ENCODE data around the gene DENND4C.
"Not testable (repeated sequence)": the region's sequence is repeated elsewhere in the genome, so short reads cannot be mapped to it uniquely, and the experiment has no call there.

The DENND4C gene

DNA sequence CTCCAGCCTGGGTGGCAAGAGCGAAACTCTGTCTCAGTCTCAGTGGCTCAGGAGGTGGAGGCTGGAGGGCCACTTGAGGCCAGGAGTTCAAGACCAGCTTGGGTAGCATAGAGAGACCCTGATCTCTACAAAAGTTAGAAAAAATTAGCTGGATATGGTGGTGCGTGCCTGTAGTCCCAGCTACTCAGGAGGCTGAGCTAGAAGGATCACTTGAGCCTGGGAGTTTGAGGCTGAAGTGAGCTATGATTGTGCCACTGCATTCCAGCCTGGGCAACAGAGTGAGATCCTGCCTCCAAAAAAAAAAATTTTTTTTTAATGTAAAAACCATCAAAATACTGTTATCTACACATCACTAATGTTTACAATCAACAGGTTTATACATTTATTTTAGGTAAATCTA lies 24.6 kb downstream of the DENND4C start:
- DNase-seq = no peak
- intact Hi-C loops (cut with DNase I) = no loop called here

DNA sequence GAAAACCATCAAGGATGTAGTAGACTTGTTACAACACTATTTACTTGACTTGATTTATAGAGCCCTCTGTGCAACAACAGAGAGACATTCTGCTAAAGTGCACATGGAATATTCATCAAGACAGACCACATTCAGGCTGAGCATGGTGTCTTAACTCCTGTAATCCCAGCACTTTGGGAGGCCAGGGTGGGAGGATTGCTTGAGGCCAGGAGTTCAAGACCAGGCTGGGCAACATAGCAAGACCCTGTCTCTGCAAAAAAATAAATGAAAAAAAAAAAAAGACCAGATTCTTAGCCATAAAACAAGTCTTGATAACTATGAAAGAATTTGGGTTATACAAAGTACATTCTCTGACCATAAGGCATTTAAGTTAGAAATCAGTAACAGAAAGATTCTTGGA lies 25.3 kb downstream of the DENND4C start:
- no peak for DNase-seq
- intact Hi-C loops (cut with DNase I) = no loop called here

DNA sequence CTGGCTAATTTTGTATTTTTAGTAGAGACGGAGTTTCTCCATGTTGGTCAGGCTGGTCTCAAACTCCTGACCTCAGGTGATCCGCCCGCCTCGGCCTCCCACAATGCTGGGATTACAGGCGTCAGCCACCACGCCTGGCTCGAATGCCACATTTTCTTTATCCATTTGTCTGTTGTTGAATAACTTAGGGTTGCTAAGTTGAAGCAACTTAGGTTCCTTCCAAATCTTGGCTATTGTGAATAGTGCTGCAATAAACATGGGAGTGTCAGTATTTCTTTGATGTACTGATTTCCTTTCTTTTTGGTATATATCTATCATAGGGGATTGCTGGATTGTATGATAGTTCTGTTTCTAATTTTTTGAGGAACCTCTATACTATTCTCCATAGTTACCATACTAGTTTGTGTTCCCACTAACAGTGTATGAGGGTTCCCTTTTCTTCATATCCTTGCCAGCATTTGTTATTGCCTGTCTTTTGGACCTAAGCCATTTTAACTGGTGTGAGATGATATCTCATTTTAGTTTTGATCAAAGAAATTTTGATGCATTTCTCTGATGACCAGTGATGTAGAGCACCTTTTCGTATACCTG lies 29.3 kb downstream of the DENND4C start:
- intact Hi-C loops (cut with DNase I); DNase-seq: not testable (repeated sequence)

- intact Hi-C loops (cut with DNase I); DNase-seq: not testable (repeated sequence)
These were observed 35.1 kb downstream of the DENND4C start for GRCh38 chr9:19265602-19266001.

DNA sequence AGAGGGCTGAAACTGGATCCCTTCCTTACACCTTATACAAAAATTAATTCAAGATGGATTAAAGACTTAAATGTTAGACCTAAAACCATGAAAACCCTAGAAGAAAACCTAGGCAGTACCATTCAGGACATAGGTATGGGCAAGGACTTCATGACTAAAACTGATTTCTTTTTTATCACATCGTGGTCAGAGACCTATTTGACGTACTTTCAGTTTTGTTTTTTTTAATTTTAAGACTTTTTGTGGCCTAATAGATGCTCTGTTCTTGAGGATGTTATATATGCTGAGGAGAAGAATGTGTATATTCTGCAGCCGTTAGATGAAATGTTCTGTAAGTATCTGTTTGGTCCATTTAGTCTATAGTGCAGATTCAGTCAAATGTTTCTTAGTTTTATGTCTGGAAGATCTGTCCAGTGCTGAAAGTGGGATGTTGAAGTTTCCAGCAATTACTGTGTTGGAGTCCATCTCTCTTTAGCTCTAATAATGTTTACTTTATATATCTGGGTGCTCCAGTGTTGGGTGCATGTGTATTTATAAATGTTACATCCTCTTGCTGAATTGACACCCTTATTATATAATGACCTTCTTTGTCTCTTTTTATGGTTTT lies 36.4 kb downstream of the DENND4C start:
- intact Hi-C loops (cut with DNase I); DNase-seq: not testable (repeated sequence)

DNA sequence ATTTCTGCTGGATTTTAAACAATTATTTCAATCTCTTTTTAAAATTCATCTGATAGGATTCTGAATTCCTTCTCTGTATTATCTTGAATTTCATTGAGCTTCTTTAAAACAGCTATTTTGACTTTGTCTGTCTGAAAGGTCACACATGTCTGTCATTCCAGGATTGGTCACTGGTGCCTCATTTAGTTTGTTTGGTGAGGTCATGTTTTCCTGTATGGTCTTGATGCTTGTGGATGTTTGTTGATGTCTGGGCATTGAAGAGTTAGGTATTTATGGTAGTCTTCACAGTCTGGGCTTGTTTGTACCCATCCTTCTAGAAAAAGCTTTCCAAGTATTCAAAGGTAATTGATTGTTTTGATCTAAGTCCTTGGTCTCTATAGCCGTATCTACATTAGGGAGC lies 39.1 kb downstream of the DENND4C start:
- intact Hi-C loops (cut with DNase I) = no loop called here
- DNase-seq = no peak

DNA sequence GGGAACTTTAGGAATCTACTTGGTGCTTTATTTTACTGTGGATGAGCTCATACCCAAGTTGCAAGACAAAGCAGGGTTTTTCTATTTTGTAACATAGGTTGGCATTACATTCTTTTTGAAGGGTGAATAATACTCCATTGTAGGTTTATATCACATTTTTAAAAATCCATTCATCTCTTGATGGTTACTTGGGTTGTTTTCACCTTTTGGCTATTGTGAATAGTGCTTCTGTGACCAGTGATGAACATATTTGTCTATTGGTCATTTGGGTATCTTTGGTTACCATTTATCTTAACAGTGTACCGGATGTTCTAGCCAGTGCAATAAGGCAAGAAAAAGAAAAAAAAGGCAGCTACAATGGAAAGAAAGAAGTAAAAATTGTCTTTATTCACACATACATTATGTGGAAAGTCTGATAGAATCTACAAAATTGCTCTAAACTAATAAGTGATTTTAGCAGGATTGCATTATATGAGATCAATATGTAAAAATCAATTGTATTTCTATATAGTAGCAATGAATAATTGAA lies 40.0 kb downstream of the DENND4C start:
- intact Hi-C loops (cut with DNase I) = no loop called here
- no peak for DNase-seq

DNA sequence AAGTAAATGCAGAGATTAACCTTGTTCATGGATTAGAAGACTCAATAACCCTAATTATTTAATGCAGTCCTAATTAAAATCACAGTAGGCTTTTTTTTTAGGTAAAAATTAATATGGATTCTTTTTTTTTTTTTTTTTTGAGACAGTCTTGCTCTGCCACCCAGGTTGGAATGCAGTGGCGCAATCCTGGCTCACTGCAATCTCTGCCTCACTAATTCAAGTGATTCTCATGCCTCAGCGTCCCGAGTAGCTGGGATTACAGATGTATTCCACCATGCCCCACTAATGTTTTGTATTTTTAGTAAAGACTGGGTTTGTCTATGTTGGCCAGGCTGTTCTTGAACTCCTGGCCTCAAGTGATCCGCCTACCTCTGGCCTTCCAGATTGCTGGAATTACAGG lies 40.6 kb downstream of the DENND4C start:
- no peak for DNase-seq
- intact Hi-C loops (cut with DNase I) = no loop called here

- intact Hi-C loops (cut with DNase I) = no loop called here
These were observed 51.3 kb downstream of the DENND4C start for GRCh38 chr9:19281801-19282200.

DNA sequence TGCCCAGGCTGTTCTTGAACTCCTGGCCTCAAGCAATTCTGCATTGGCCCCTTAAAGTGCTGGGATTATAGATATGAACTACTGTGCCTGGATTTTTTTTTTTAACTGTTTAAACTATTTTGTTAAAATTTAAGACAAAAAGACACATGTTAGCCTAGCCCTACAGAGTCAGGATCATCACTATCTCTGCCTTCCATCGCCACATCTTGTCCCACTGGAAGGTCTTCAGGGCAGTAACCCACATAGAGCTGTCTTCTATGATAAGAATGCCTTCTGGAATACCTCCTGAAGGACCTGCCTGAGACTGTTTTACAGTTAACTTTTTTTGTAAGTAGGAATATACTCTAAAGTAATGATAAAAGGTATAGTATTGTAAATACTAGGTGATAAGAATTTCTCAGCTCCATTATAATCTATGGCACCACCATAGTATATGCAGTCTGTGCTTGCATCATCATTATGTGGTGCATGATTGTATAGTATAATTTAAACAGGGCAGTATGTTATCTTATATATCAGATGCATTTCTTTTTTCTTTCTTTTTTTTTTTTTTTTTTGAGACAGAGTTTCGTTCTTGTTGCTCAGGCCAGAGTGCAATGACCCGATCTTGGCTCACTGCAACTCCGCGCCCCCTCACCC lies 52.7 kb downstream of the DENND4C start:
- no peak for DNase-seq
- intact Hi-C loops (cut with DNase I) = no loop called here

More at GRCh38 chr9:19281801-19282200, 51.3 kb downstream of the DENND4C start:
- DNase-seq = no peak

DNA sequence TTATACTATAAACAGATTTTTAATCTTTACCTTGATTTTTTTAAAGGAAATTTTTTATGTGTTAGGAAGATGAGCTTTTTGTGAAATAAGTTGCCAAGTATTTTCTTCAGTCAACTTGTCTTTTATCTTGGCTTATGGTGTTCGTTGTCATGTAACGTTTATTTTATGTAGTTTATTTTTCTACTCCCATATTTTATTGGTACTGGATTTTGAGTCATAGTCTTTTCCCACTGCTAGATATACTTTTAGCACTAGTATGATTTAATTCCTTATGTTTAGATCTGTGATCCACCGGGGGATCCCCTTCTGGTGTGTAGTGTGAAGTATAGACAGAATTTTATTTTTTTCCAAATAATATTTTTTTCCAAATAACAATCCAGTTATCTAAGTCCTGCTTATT lies 54.2 kb downstream of the DENND4C start:
- intact Hi-C loops (cut with DNase I) = no loop called here
- DNase-seq = no peak

DNA sequence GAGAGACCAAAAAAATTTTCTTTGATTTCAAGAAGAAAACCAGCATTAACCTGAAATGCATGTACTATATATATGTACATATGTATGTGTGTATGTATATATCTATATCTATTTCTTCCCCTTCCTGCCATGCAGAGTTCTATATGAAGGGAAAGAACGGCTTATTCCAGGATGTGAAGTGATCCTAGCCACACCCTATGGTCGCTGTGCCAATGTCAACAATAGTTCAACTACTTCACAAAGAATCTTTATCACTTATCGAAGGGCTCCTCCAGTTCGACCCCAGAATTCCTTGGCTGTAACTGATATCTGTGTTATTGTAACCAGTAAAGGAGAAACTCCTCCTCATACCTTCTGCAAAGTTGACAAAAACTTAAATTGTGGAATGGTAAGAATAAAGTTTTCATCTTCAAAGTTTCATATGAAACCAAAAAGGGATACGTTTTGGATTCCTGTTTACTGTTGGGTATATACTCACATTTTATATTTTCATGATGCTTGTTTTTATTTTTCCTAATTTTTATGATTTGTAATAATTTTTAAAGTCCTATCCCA lies 56.2 kb downstream of the DENND4C start:
- no peak for DNase-seq
- intact Hi-C loops (cut with DNase I) = no loop called here

DNA sequence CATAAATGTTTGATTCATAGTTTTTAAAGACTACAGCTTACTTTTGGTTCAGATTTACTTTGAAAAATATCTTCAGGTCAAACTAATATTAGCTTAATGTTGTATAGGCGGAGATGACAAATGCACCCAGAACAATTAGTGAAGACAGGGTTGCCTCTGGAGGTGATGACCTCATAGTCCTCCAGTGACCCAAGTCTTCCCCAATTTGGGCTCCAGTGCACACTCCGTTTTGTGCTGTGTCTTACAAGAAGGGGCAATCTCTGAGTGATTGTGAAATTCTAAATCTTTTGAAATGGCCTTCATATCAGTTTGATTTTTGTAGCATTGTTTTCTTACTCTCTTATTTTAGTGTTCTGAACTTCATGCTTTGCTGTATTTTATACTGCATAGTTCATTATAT lies 57.6 kb downstream of the DENND4C start:
- intact Hi-C loops (cut with DNase I) = no loop called here
- no peak for DNase-seq

DNA sequence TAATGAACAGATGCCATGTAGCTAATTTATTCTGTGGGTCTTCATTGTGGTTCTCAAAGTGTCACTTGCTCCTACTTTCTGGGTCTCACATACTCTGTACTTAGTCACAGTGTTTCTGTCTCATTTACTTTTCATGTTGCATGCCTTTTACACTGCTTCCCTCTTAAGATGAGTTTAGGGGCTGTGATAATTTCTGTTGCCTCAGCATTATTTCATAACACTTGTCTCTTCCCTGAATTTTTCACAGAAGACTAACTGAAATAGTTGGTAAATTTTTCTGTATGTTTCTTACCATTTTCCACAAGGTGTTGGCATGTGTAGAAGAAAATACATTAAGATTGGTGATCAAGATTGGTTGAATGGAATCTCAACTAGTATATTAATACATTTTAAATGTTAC lies 59.6 kb downstream of the DENND4C start:
- DNase-seq = no peak
- intact Hi-C loops (cut with DNase I) = no loop called here

DNA sequence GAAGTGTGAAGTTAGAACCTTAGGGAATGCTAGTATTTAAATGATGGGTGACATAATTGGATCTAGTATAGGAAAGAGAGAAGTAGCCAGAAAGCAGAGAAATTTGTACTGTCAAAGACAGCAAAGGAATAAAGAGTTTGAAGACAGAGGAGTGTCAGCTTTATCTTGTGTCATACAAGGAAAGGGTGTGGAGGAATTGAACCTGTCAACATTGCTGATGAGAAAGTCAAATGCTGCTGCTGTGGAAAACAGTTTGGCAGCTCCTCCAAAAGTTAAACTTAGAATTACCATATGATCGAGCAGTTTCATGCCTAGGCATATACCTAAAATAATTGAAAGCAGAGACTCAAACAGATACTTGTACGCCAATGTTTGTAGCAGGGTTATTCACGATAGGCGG lies 63.7 kb downstream of the DENND4C start:
- DNase-seq = no peak
- intact Hi-C loops (cut with DNase I) = no loop called here

DNA sequence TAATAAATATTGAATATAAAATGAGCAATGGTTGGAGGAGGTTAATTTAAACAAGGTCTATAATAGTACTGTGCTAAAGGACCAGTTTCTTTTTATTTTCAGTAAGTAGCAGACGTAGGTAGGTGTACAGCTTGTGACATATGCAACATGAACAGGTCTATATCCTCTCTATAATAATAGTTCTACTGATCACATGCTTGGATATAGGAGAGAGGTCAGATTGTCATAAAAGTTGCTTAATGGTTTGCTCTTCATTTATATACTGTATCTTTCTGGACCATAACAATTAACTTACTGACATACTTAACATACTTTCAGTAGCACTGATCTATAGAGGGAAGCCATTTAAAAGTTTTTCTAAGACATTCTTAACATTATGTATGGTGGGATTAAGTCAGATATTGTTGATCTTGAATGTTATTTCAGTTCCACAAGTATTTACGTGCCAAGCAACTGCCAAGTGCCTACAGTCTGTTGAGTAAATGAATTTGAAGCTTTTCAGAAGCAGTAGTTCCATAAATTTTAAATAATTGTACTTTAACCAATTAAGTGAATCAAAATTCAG lies 68.0 kb downstream of the DENND4C start:
- no peak for DNase-seq

GRCh38 chr9:19303216-19303615 lies 72.7 kb downstream of the DENND4C start:
- no peak for DNase-seq
- intact Hi-C loops (cut with DNase I) = no loop called here

More for the DNA sequence above, 68.0 kb downstream of the DENND4C start:
- intact Hi-C loops (cut with DNase I) = no loop called here

DNA sequence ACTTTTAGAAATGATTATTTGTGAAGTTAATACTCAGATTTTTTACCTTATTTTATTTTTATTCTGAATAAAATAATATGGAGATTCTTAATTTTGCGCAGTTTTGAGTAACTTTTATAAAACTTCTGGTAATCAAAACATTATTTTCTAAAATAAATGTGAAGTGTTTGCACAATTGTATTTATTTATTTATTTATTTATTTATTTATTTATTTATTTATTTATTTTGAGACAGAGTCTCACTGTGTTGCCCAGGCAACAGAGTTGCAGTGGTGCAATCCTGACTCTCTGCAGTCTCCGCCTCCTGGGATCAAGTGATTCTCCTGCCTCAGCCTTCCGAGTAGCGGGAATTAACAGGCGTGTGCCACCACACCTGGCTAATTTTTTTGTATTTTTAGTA lies 76.1 kb downstream of the DENND4C start:
- intact Hi-C loops (cut with DNase I) = no loop called here
- no peak for DNase-seq

- no peak for DNase-seq
- intact Hi-C loops (cut with DNase I) = no loop called here
These were observed 79.8 kb downstream of the DENND4C start for GRCh38 chr9:19310246-19310645.

DNA sequence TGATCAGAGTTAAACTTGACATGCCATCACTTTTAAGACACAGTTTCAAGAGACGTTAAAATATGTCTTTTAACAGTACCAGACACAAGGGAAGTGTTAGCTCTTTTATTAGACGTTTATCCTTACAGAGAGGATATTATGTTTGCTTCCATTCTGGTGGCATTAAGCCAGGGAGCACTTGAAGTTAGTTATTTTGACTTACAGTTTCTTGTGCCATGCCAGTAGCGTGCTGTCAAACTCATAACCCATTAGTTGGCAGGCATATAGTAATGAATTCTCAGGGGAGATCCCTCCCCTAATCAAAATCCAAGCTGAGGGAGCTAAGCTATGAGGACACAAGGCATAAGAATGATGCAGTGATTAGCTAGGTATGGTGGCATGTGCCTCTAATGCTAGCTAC lies 83.1 kb downstream of the DENND4C start:
- no peak for DNase-seq
- intact Hi-C loops (cut with DNase I) = no loop called here

Measured in head of caudate nucleus (tissue), 42 donors.